Endometrium (tissue), 2 donors: Measurements from ENCODE around the gene SCIMP.
"Not testable (repeated sequence)": the region's sequence is repeated elsewhere in the genome, so short reads cannot be mapped to it uniquely, and the experiment has no call there.

ENCODE experiments used
- FAIRE-seq: peaks from 2 replicates; lab custom pipeline; 2012; peaks lifted over from hg19 to GRCh38; lab: Jason Lieb, UNC
- donor health status: control.
- donor health status: control.

Gene SCIMP

DNA sequence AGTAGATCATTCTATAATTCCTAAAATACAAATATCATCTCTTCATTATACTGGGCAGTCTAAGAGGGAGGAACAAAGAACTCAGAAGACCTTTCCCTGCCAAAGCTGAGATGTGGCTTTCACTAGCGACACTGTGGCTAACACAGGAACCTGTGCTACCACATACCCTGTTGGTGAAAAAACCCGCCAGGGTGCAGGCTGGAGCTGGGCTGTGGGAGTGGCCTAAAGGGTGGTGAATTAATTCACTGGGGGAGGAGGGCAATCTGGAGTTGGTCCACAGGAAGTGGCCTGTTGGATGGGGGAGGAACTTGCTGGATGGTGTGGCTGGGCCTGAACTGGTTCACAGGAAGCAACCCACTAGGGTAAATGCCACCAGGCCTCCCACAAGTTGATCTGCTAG is 50.4 kb downstream of the SCIMP start:
- no peak for FAIRE-seq

DNA sequence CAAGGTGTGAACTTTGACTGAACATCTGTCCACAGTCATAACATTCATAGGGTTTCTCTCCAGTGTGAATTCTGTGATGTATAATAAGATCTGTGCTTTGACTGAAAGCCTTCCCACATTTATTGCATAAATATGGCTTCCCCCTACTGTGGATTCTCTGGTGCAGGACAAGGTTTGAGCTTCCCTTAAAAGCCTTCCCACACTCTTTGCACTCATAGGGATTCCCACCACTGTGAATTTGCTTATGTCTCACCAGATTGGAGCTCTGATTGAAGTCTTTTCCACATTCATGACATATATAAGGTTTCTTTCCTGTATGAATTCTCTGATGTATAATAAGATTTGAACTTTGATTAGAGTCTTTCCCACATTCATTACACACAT is 51.3 kb downstream of the SCIMP start:
- FAIRE-seq, result no peak

DNA sequence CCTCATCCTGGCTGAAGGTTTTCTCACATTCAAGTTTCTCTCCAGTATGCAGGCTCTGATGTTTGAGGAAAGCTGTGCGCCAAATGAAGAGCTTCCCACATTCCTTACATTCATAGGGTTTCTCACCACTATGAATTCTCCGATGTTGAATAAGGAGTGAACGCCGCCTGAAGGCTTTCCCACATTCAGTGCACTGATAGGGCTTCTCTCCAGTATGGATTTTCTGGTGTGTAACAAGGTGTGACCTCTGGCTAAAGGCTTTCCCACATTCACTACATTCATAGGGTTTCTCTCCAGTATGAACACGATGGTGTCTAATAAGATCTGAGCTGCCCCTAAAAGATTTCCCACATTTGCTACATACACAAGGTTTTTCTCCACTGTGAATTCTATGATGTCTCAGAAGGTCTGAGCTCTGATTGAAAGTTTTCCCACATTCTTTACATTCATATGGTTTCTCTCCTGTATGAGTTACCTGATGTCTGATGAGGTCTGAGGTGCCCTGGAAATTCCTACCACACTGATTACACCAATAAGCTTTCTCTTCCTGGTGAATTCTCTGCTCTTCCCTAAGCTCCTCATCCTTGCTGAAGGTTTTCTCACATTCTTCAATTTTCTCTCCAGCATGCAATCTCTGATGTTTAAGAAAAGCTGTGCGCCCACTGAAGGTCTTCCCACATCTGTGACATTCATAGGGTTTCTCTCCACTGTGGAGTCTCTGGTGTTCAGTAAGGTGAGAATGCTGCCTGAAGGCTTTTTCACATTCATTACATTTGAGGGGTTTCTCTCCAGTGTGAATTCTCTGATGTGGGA is 51.9 kb downstream of the SCIMP start:
- no peak for FAIRE-seq

DNA sequence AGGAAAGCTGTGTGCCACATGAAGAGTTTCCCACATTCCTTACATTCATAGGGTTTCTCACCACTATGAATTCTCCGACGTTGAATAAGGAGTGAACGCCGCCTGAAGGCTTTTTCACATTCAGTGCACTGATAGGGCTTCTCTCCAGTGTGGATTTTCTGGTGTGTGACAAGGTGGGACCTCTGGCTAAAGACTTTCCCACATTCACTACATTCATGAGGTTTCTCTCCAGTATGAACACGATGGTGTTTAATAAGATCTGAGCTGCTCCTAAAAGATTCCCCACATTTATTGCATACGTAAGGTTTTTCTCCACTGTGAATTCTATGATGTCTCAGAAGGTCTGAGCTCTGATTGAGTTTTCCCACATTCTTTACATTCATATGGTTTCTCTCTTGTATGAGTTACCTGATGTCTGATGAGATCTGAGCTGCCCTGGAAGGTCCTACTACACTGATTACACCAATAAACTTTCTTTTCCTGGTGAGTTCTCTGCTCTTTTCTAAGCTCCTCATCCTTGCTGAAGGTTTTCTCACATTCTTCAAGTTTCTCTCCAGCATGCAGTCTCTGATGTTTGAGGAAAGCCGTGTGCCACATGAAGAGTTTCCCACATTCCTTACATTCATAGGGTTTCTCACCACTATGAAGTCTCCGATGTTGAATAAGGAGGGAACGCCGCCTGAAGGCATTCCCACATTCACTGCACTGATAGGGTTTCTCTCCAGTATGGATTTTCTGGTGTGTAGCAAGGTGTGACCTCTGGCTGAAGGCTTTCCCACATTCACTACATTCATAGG is 53.0 kb downstream of the SCIMP start:
- no peak for FAIRE-seq

DNA sequence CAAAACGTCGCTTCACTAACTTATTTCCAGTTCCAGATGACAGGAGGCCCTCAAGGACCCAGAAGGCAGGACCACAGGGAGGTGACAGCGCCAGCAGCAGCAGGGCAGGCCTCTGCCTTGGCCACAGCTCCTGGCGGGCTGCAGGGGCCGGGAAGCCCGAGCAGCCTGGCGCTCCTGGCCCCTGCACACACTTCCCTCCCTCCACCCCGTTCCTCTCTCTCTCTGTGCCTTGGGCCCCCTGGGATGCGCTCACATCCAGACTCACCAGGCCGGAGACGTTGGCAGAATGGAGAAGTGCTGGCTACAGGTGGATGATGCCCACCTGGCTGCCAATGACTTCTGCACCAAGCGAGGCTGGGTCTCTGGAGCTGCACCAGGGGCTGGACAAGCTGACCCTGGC is 55.7 kb downstream of the SCIMP start:
- no peak for FAIRE-seq

DNA sequence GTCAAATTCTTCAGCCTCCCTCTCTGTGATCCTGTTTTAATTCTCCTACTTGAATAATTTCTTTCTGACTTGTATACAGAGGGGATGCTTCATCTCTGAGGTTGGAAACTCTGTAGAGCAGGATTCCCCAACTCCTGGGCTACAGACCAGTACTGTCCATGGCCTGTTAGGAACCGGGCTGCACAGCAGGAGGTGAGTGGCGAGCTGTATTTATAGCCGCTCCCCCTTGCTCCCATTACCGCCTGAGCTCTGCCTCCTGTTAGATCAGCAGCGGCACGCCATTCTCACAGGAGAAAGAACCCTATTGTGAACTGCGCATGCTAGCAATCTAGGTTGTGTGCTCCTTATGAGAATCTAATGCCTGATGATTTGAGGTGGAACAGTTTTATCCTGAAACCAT is 59.6 kb downstream of the SCIMP start:
- FAIRE-seq, result not testable (repeated sequence)

DNA sequence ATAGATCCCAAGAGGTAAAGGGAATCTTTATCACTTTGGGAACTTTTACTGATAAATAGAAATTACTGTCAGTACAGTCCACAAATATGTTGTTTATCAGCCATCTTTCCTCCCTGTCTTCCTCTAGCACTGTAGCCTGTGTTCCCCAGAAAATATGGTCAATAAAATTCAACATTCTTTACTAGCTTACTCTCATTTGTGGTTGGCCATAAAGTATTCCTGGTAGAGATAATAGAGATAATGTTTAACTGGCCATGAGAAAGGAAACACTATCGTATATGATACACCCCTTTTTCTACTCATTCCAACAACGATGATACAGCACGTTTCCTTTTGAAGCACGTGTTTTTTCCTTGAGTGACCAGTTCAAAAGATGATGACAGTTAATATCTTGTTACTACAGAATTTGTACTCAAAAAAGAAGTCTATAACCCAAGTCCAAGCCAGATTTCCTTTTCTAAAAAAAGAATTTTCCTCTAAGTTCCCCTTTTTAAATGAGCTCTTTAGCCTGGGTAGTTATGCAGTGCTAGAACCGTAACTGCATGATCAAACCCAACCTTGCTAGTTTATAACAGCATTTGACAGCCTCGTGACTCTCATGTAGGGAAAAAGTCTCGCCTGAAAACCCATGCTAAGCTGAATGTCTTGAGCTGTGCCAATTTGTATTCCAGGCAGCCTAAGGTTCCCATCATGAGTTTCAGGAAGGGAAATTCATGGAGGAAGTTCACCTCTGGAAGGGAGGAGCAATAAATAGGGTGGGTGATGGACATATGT is 68.7 kb downstream of the SCIMP start:
- not testable (repeated sequence) for FAIRE-seq

DNA sequence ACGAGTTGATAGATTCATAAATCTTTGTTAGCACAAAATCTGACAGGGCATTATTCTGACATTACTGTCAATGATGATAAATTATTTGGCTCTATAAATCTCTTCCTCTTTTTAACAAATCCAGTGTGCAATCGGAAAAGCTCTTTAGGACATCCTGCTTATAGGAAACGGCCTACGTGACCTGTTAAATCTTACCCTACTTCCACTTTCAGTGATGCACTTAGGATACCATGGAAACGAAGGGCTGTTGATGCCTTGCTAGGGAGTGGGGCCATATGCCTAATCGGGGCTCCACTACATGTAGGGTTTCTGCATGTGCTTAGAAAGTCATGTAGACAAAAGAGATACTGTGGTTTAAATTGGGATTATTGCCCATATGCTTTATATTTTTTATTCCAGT is 70.2 kb downstream of the SCIMP start:
- no peak for FAIRE-seq

DNA sequence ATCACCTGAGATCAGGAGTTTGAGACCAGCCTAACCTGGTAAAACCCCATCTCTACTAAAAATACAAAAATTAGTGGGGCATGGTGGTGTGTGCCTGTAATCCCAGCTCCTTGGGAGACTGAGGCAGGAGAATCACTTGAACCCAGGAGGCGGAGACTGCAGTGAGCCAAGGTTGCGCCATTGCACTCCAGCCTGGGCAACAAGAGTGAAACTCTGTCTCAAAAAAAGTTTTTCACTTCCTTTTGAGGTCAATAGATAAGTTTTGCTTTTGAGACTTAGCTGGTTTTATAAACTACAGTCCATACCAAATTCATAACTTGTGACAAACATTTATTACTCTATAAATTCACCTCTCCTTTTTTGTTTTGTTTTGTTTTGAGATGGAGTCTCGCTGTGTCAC is 72.9 kb downstream of the SCIMP start:
- not testable (repeated sequence) for FAIRE-seq

DNA sequence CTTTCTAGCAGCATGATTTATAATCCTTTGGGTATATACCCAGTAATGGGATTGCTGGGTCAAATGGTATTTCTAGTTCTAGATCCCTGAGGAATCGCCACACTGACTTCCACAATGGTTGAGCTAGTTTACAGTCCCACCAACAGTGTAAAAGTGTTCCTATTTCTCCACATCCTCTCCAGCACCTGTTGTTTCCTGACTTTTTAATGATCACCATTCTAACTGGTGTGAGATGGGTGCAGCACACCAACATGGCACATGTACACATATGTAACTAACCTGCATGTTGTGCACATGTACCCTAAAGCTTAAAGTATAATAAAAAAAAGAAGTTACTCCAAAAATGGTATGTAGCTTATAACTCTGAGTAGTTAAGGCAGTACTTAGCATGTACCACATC is 74.0 kb downstream of the SCIMP start:
- not testable (repeated sequence) for FAIRE-seq
